ENCODE measurements around the gene C10orf90. TPM values are rescaled to one million over a fixed set of nuclear protein-coding genes. Genes with fewer than 3 reads are reported as not detected.

The C10orf90 gene
- total RNA-seq, 2 donors from 2014 or later, result 0.33 TPM; not detected in 1

DNA sequence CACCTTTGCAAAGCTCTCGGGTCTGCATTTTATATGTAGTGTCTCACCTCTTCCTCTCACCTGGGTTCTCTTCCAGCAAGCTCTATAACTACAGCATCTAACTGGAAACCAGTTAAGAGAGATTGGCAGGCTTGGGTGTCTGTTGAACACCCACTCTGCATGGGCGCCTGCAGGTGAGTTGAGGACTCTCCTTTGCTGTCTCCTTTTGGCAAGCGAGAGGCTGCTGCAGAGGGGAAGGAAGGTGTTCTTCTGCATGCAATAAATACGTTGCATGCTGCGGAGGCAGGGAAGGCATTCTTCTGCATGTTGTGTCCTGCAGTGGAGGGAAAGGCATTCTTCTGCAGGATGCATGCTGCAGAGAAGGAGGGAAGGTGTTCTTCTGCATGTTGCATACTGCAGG, 200.8 kb downstream of the C10orf90 start:
- H3K9ac ChIP-seq (ENCODE audit: extremely low read depth, low read length, poor library complexity, severe bottlenecking), result no peak overlapping the region
- no peak for DNase-seq
- TF ChIP-seq, protein P1, sequence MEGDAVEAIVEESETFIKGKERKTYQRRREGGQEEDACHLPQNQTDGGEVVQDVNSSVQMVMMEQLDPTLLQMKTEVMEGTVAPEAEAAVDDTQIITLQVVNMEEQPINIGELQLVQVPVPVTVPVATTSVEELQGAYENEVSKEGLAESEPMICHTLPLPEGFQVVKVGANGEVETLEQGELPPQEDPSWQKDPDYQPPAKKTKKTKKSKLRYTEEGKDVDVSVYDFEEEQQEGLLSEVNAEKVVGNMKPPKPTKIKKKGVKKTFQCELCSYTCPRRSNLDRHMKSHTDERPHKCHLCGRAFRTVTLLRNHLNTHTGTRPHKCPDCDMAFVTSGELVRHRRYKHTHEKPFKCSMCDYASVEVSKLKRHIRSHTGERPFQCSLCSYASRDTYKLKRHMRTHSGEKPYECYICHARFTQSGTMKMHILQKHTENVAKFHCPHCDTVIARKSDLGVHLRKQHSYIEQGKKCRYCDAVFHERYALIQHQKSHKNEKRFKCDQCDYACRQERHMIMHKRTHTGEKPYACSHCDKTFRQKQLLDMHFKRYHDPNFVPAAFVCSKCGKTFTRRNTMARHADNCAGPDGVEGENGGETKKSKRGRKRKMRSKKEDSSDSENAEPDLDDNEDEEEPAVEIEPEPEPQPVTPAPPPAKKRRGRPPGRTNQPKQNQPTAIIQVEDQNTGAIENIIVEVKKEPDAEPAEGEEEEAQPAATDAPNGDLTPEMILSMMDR (conservative IDR thresholded peaks at IDR 0.05), result no peak
- no peak overlapping the region for H3K27ac Mint-ChIP-seq
- no peaks in the 10 kb centered on the region for H3K9me3 ChIP-seq (ENCODE audit: control insufficient read depth, low read length)
- H3K36me3 Mint-ChIP-seq (ENCODE audit: low read depth), result no peaks in the 10 kb centered on the region
- H3K27ac ChIP-seq (ENCODE audit: low read depth, low read length), result no peak overlapping the region
- 90 to 100% methylated on average over 4 to 5 of the region's 5 CpGs for whole genome bisulfite sequencing, 2 experiments (ENCODE audit: insufficient coverage in 1 of 2, insufficient read length in 1 of 2)
- no peak overlapping the region for H3K4me3 ChIP-seq (ENCODE audit: low read length)
- no peaks in the 10 kb centered on the region for H3K27me3 ChIP-seq (ENCODE audit: control insufficient read depth, insufficient read depth, low read length, poor library complexity, severe bottlenecking)
- no peaks in the 10 kb centered on the region for H3K27me3 Mint-ChIP-seq (ENCODE audit: insufficient read depth)
- H3K9me3 Mint-ChIP-seq, result no peaks in the 10 kb centered on the region
- H3K4me1 Mint-ChIP-seq, result no peaks in the 10 kb centered on the region
- no peak overlapping the region for H3K4me3 Mint-ChIP-seq
- H3K4me1 ChIP-seq (ENCODE audit: control insufficient read depth, insufficient read depth, low read length), result no peaks in the 10 kb centered on the region
- no peaks in the 10 kb centered on the region for H3K36me3 ChIP-seq (ENCODE audit: control insufficient read depth, insufficient read depth, low read length)

DNA sequence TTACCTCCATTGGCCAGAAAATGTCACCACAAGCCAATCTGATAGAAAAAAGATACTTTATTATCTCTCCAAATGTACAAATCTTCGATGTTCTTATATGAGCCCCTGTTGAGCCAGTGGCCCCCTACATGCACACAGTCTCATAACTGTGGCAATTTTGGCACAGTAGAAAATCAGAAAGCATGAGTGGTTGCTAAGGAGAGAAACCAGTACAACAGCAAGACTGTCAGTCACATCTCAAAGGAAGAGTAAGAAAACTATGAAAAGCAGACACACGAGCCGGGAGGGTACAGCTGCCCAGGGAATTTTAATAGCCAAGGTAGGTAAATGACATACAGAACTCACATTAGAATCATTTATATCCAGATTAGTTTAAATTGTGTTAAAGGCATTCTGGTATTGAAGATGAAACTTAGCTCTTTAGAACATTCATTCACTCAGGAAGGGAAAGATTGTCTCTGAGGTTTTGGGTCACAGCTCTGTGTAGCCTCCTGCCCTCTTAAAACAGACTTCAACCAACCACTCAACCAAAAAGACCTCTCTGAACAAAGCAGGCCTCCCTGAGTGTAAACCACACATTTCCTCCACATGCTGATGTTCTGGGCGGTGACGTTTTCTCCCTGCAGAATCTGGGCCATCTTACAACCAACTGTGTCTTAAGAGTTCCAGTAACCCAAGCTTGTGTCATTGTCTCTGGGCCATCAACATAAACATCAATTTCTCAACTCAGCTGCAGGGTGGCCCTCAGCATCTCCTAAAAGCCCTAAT, 201.4 kb downstream of the C10orf90 start:
- Mint-ChIP-seq H3K36me3 (ENCODE audit: low read depth) (no peaks in the 10 kb centered on the region), H3K9me3 (no peaks in the 10 kb centered on the region), H3K27me3 (ENCODE audit: insufficient read depth) (no peaks in the 10 kb centered on the region), H3K4me3 (no peak overlapping the region), H3K27ac (no peak overlapping the region), H3K4me1 (no peaks in the 10 kb centered on the region)
- 91 to 100% methylated on average over 2 to 5 of the region's 5 CpGs for WGBS, 2 experiments (ENCODE audit: insufficient coverage in 1 of 2, insufficient read length in 1 of 2)
- H3K9ac ChIP-seq (ENCODE audit: extremely low read depth, low read length, poor library complexity, severe bottlenecking), result no peak overlapping the region
- no peak for DNase-seq
- H3K36me3 ChIP-seq (ENCODE audit: control insufficient read depth, insufficient read depth, low read length), result no peaks in the 10 kb centered on the region
- TF ChIP-seq, protein P1 (conservative IDR thresholded peaks at IDR 0.05), result no peak
- H3K9me3 ChIP-seq (ENCODE audit: control insufficient read depth, low read length), result no peaks in the 10 kb centered on the region
- no peak overlapping the region for H3K27ac ChIP-seq (ENCODE audit: low read depth, low read length)
- no peaks in the 10 kb centered on the region for H3K4me1 ChIP-seq (ENCODE audit: control insufficient read depth, insufficient read depth, low read length)
- H3K4me3 ChIP-seq (ENCODE audit: low read length), result no peak overlapping the region
- H3K27me3 ChIP-seq (ENCODE audit: control insufficient read depth, insufficient read depth, low read length, poor library complexity, severe bottlenecking), result no peaks in the 10 kb centered on the region

DNA sequence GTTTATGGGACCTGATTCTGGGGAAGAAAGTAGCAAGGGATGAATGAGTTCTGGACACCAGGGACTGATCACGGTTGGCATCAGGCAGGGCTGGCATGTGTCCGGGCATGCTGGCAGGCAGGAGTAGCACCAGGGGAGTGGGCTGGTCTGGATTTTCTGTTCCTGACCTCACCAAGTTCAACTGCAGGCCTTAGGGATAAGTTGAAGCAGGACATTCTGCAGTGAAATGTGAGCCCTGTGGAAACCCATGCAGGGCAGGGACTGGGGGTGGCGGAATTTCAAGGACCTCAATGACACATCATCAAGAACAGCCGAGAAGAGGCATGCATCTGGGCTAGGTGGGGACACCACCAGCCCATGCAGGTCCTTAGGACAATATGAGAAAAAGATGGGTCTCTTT, 202.0 kb downstream of the C10orf90 start:
- no peaks in the 10 kb centered on the region for H3K36me3 Mint-ChIP-seq (ENCODE audit: low read depth)
- H3K9me3 Mint-ChIP-seq, result no peaks in the 10 kb centered on the region
- H3K9ac ChIP-seq (ENCODE audit: extremely low read depth, low read length, poor library complexity, severe bottlenecking), result no peak overlapping the region
- no peak overlapping the region for H3K4me3 ChIP-seq (ENCODE audit: low read length)
- no peak overlapping the region for H3K27ac Mint-ChIP-seq
- H3K4me1 ChIP-seq (ENCODE audit: control insufficient read depth, insufficient read depth, low read length), result no peaks in the 10 kb centered on the region
- no peak overlapping the region for H3K27ac ChIP-seq (ENCODE audit: low read depth, low read length)
- H3K9me3 ChIP-seq (ENCODE audit: control insufficient read depth, low read length), result no peaks in the 10 kb centered on the region
- H3K4me1 Mint-ChIP-seq, result no peaks in the 10 kb centered on the region
- H3K27me3 ChIP-seq (ENCODE audit: control insufficient read depth, insufficient read depth, low read length, poor library complexity, severe bottlenecking), result no peaks in the 10 kb centered on the region
- H3K27me3 Mint-ChIP-seq (ENCODE audit: insufficient read depth), result no peaks in the 10 kb centered on the region
- TF ChIP-seq, protein P1 (conservative IDR thresholded peaks at IDR 0.05), result no peak
- H3K36me3 ChIP-seq (ENCODE audit: control insufficient read depth, insufficient read depth, low read length), result no peaks in the 10 kb centered on the region
- WGBS, 2 experiments (ENCODE audit: insufficient coverage in 1 of 2, insufficient read length in 1 of 2), result 93% methylated on average over 2 to 4 of the region's 4 CpGs
- H3K4me3 Mint-ChIP-seq, result no peak overlapping the region
- DNase-seq, result no peak

Data from endodermal cell (in vitro differentiated cells).